H9 (cell line): ENCODE data around the gene UXT. TPM values are rescaled to one million over a fixed set of nuclear protein-coding genes. Genes with fewer than 3 reads are reported as not detected.

ENCODE experiments used
- DNase-seq: peaks from one replicate; pipeline ENCODE4 v3.0.0-alpha.2; 2017
- H2AFZ ChIP-seq: one replicate; pipeline ENCODE4 v1.6.1; 2013; ENCODE audit warnings: mild to moderate bottlenecking, low read length, control low read depth, moderate library complexity
- H2AK5ac ChIP-seq: 2 replicates; pipeline ENCODE4 v1.6.1; 2013; ENCODE audit warnings: low read length, control low read depth, mixed read lengths; ENCODE audit not compliant: insufficient read length
- H2BK120ac ChIP-seq: one replicate; pipeline ENCODE4 v1.6.1; 2013; ENCODE audit warnings: low read depth, mild to moderate bottlenecking, low read length, control low read depth, inconsistent platforms; ENCODE audit not compliant: poor library complexity, severe bottlenecking
- H2BK12ac ChIP-seq: 2 replicates; pipeline ENCODE4 v1.6.1; 2013; ENCODE audit warnings: low read length, control low read depth, mixed read lengths, low read depth; ENCODE audit not compliant: insufficient read length
- H2BK15ac ChIP-seq: 2 replicates; pipeline ENCODE4 v1.6.1; 2013; ENCODE audit warnings: low read depth, low read length, control low read depth
- H2BK20ac ChIP-seq: one replicate; pipeline ENCODE4 v1.6.1; 2013; ENCODE audit warnings: low read depth, mild to moderate bottlenecking, low read length, control low read depth, inconsistent platforms; ENCODE audit not compliant: poor library complexity, severe bottlenecking
- H2BK5ac ChIP-seq: 2 replicates; pipeline ENCODE4 v1.6.1; 2013; ENCODE audit warnings: low read length, control low read depth, mixed read lengths; ENCODE audit not compliant: insufficient read length
- H3K14ac ChIP-seq: 2 replicates; pipeline ENCODE4 v1.6.1; 2013; ENCODE audit warnings: low read length, control low read depth; ENCODE audit not compliant: insufficient read depth
- H3K18ac ChIP-seq: 2 replicates; pipeline ENCODE4 v1.6.1; 2013; ENCODE audit warnings: low read depth, mild to moderate bottlenecking, mixed read lengths, low read length, control low read depth; ENCODE audit not compliant: insufficient read length
- H3K23ac ChIP-seq: 2 replicates; pipeline ENCODE4 v1.6.1; 2013; ENCODE audit warnings: low read length, control low read depth, mixed read lengths, low read depth; ENCODE audit not compliant: insufficient read length
- H3K23me2 ChIP-seq: 2 replicates; pipeline ENCODE4 v1.6.1; 2013; ENCODE audit warnings: low read depth, mild to moderate bottlenecking, mixed read lengths, low read length, control low read depth; ENCODE audit not compliant: insufficient read length, poor library complexity, severe bottlenecking
- H3K27ac ChIP-seq: 2 replicates; pipeline ENCODE4 v1.5.1; 2013; ENCODE audit warnings: low read length, control low read depth, mixed read lengths, low read depth; ENCODE audit not compliant: insufficient read length
- H3K27me3 ChIP-seq: 2 replicates; pipeline ENCODE4 v1.6.1; 2013; ENCODE audit warnings: low read length, control low read depth, inconsistent platforms; ENCODE audit not compliant: insufficient read depth
- H3K4ac ChIP-seq: 2 replicates; pipeline ENCODE4 v1.6.1; 2013; ENCODE audit warnings: low read depth, mild to moderate bottlenecking, control low read depth, inconsistent platforms, low read length, moderate library complexity
- H3K4me1 ChIP-seq: 2 replicates; pipeline ENCODE4 v1.6.1; 2013; ENCODE audit warnings: low read length, control low read depth, inconsistent platforms; ENCODE audit not compliant: insufficient read depth
- H3K4me2 ChIP-seq: 2 replicates; pipeline ENCODE4 v1.6.1; 2013; ENCODE audit warnings: low read length, control low read depth, mixed read lengths; ENCODE audit not compliant: insufficient read length, insufficient read depth
- H3K56ac ChIP-seq: 2 replicates; pipeline ENCODE4 v1.6.1; 2013; ENCODE audit warnings: low read depth, mild to moderate bottlenecking, mixed read lengths, low read length, control low read depth; ENCODE audit not compliant: insufficient read length
- H3K79me1 ChIP-seq: 2 replicates; pipeline ENCODE4 v1.6.1; 2013; ENCODE audit warnings: low read depth, mild to moderate bottlenecking, moderate library complexity, low read length, control low read depth, inconsistent platforms; ENCODE audit not compliant: insufficient read depth, poor library complexity, severe bottlenecking
- H3K79me2 ChIP-seq: 2 replicates; pipeline ENCODE4 v1.6.1; 2013; ENCODE audit warnings: low read length, control low read depth, inconsistent platforms; ENCODE audit not compliant: insufficient read depth
- H3K9ac ChIP-seq: 2 replicates; pipeline ENCODE4 v1.6.1; 2013; ENCODE audit warnings: low read length, control low read depth, mixed read lengths; ENCODE audit not compliant: insufficient read length; ENCODE audit errors: extremely low read depth
- H3K9me3 ChIP-seq: one replicate; pipeline ENCODE4 v1.6.1; 2013; ENCODE audit warnings: low read depth, low read length, inconsistent platforms; ENCODE audit not compliant: control insufficient read depth
- H3T11ph ChIP-seq: one replicate; pipeline ENCODE4 v1.6.1; 2013; ENCODE audit warnings: mild to moderate bottlenecking, low read length, control low read depth, inconsistent platforms
- H4K20me1 ChIP-seq: one replicate; pipeline ENCODE4 v1.6.1; 2013; ENCODE audit not compliant: control insufficient read depth, insufficient read length, insufficient read depth
- H4K5ac ChIP-seq: 2 replicates; pipeline ENCODE4 v1.6.1; 2013; ENCODE audit warnings: low read depth, mild to moderate bottlenecking, mixed read lengths, low read length, control low read depth; ENCODE audit not compliant: insufficient read length
- H4K8ac ChIP-seq: replicated peaks from 2 replicates; pipeline ENCODE4 v1.6.1; 2013; ENCODE audit warnings: low read length, control low read depth, mixed read lengths, low read depth; ENCODE audit not compliant: insufficient read length
- H4K91ac ChIP-seq: 2 replicates; pipeline ENCODE4 v1.6.1; 2013; ENCODE audit warnings: low read depth, mild to moderate bottlenecking, moderate library complexity, mixed read lengths, low read length, control low read depth; ENCODE audit not compliant: insufficient read length
- H3K27ac Mint-ChIP-seq, 3 experiments: 2 replicates in 2 of 3; 3 replicates in 1 of 3; pipeline ENCODE4 v1.8.0; 2020 to 2021; ENCODE audit warnings: mixed read lengths in 3 of 3, mild to moderate bottlenecking in 1 of 3, moderate library complexity in 1 of 3
- H3K27me3 Mint-ChIP-seq: 2 replicates; pipeline ENCODE4 v1.8.0; 2021; ENCODE audit warnings: low read depth, mild to moderate bottlenecking, moderate library complexity, mixed read lengths
- H3K36me3 Mint-ChIP-seq, 3 experiments: 2 replicates in 2 of 3; 3 replicates in 1 of 3; pipeline ENCODE4 v1.8.0; 2020 to 2021; ENCODE audit warnings: low read depth in 3 of 3, mixed read lengths in 3 of 3; ENCODE audit not compliant: insufficient read depth in 1 of 3
- H3K4me1 Mint-ChIP-seq, 2 experiments: 2 replicates each; pipeline ENCODE4 v1.8.0; 2020; ENCODE audit warnings: mixed read lengths in 2 of 2
- H3K4me3 Mint-ChIP-seq, 2 experiments: 2 replicates in 1 of 2; 3 replicates in 1 of 2; pipeline ENCODE4 v1.8.0; 2020 to 2021; ENCODE audit warnings: mild to moderate bottlenecking in 2 of 2, mixed read lengths in 2 of 2, moderate library complexity in 1 of 2
- H3K9me3 Mint-ChIP-seq, 2 experiments: 2 replicates in 1 of 2; 3 replicates in 1 of 2; pipeline ENCODE4 v1.8.0; 2020; ENCODE audit warnings: mild to moderate bottlenecking in 2 of 2, mixed read lengths in 2 of 2, moderate library complexity in 1 of 2
- CTCF ChIP-seq: fragments of 200-600 bp; sonication (generic); conservative IDR thresholded peaks from 3 replicates; pipeline ENCODE4 v1.8.0; 2021; ENCODE audit warnings: antibody characterized with exemption, mild to moderate bottlenecking
- WGBS: extraction: QIAGEN DNeasy Blood & Tissue Kit; methylation state at CpG from one replicate; pipeline ENCODE4 v1.1.7; 2013; ENCODE audit warnings: missing lambda C conversion rate, low lambda C conversion rate, mixed read lengths; ENCODE audit not compliant: insufficient read length; ENCODE audit errors: extremely low coverage; 5-methylcytosine and 5-hydroxymethylcytosine counted together
- total RNA-seq: library from RNA; stranded (reverse); gene quantifications from 2 replicates; pipeline ENCODE4 v1.2.1, GENCODE V29; 2021

UXT gene
- total RNA-seq, 1 experiment from 2014 or later = 95.1 TPM

GRCh38 chrX:47611489-47611888 lies 47.5 kb downstream of the UXT start:
- H2BK120ac ChIP-seq = no peak overlapping the region
- no peak overlapping the region for H3K9ac ChIP-seq
- no peak overlapping the region for H2BK15ac ChIP-seq
- no peak overlapping the region for H3K56ac ChIP-seq
- no peak overlapping the region for H2AK5ac ChIP-seq
- H3K23ac ChIP-seq = no peak overlapping the region
- no peak overlapping the region for H4K5ac ChIP-seq
- H2AFZ ChIP-seq = no peak overlapping the region
- no peak for TF ChIP-seq CTCF
- H3K79me2 ChIP-seq = no peaks in the 10 kb centered on the region
- H2BK20ac ChIP-seq = no peak overlapping the region
- H3T11ph ChIP-seq = no peak overlapping the region
- H3K27ac ChIP-seq = no peak overlapping the region
- no peaks in the 10 kb centered on the region; the same call in 1 of the 2 replicates for H3K4me1 ChIP-seq
- H3K79me1 ChIP-seq = no peaks in the 10 kb centered on the region
- no peak overlapping the region for H4K91ac ChIP-seq
- no peak overlapping the region for H4K8ac ChIP-seq
- H3K27me3 ChIP-seq = no peaks in the 10 kb centered on the region
- no peak overlapping the region for H3K4ac ChIP-seq
- no peak overlapping the region for H2BK12ac ChIP-seq
- DNase-seq = no peak
- no peak overlapping the region for H3K14ac ChIP-seq
- Mint-ChIP-seq H3K27ac (no peak overlapping the region), H3K9me3 (peaks cover 79 to 83% of the 10 kb centered on the region in 2 experiments), H3K4me1 (peaks cover 11 to 26% of the 10 kb centered on the region in 2 experiments), H3K4me3 (no peak overlapping the region), H3K27me3 (no peaks in the 10 kb centered on the region; the same call in 1 of the 2 replicates), H3K36me3 (peaks cover 5 to 19% (median 9%) of the 10 kb centered on the region in 3 experiments)
- H3K4me2 ChIP-seq = no peak overlapping the region
- no peak overlapping the region for H3K18ac ChIP-seq
- H4K20me1 ChIP-seq = no peaks in the 10 kb centered on the region
- H2BK5ac ChIP-seq = no peak overlapping the region
- H3K23me2 ChIP-seq = no peaks in the 10 kb centered on the region
- peaks cover 42% of the 10 kb centered on the region for H3K9me3 ChIP-seq
- no CpG with 5 or more reads among the region's 2 CpGs for WGBS
